Activated CD8-positive, alpha-beta T cell treated with anti-CD3 and anti-CD28 coated beads, Interleukin-2, amount 10 ng/mL, durations not matched to agents 7 days and 5 days (primary cell): ENCODE data around the gene CTNNA1. TPM values are rescaled to one million over a fixed set of nuclear protein-coding genes. Genes with fewer than 3 reads are reported as not detected.

Experiments
- ATAC-seq: fragments of 150-1000 bp; cut with Tn5 transposase; one replicate; pipeline ENCODE4 v1.10.0; 2021; ENCODE audit warnings: moderate library complexity
- CTCF ChIA-PET: fragments of 350-600 bp; sonication (Branson Sonifier 250); formaldehyde crosslinking; loops from one replicate; lab custom pipeline; 2021; ENCODE audit warnings: antibody characterized with exemption; lab: Charles Lee
- POLR2A ChIA-PET: fragments of 350-600 bp; sonication (Branson Sonifier 250); formaldehyde crosslinking; loops from one replicate; lab custom pipeline; 2021; ENCODE audit warnings: antibody characterized with exemption; lab: Charles Lee
- DNase-seq: peaks from one replicate; pipeline ENCODE4 v3.0.0-alpha.2; 2020
- H3K27ac Mint-ChIP-seq: one replicate; pipeline ENCODE4 v1.8.0; 2021; ENCODE audit warnings: mild to moderate bottlenecking, mixed read lengths
- H3K27me3 Mint-ChIP-seq: one replicate; pipeline ENCODE4 v1.8.0; 2021; ENCODE audit warnings: low read depth, mixed read lengths
- H3K36me3 Mint-ChIP-seq: one replicate; pipeline ENCODE4 v1.8.0; 2021; ENCODE audit warnings: low read depth, mixed read lengths
- H3K4me1 Mint-ChIP-seq: one replicate; pipeline ENCODE4 v1.8.0; 2021; ENCODE audit warnings: low read depth, mixed read lengths
- H3K4me3 Mint-ChIP-seq: one replicate; pipeline ENCODE4 v1.8.0; 2021; ENCODE audit warnings: mild to moderate bottlenecking, mixed read lengths
- H3K9me3 Mint-ChIP-seq: one replicate; pipeline ENCODE4 v1.8.0; 2022; ENCODE audit warnings: mixed read lengths; ENCODE audit not compliant: insufficient read depth
- total RNA-seq, 2 experiments: library from RNA; stranded (reverse); gene quantifications; one replicate each; pipeline ENCODE4 v1.2.3, GENCODE V29; 2021

CTNNA1 gene
- total RNA-seq, 2 experiments from 2014 or later = 22.4 to 22.9 TPM

DNA sequence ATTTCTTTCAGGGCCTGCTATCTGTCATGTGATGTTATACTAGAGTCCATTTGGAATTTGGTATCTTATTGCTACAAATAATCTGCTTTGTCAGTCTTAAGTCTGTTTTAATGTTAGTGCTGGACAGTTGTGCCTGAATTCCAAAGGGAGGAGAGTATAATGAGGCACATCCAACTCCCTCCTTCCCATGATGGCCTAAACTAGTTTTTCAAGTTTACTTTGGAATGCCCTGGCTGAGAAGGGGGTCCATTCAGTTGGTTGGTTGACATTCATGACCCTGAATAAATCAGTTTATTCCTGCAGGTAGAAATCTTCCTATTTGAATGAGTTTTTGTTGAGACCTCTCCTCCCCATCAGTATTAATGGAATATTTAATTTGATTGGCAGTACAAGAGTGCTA lies 131.3 kb downstream of the CTNNA1 start:
- Mint-ChIP-seq H3K27ac (no peak overlapping the region), H3K4me3 (no peak overlapping the region), H3K4me1 (no peaks in the 10 kb centered on the region), H3K36me3 (no peaks in the 10 kb centered on the region), H3K9me3 (no peaks in the 10 kb centered on the region), H3K27me3 (peaks cover 23% of the 10 kb centered on the region)
- DNase-seq (no peak), ATAC-seq (no peak)
- ChIA-PET CTCF (no interaction called here), POLR2A (no interaction called here)

DNA sequence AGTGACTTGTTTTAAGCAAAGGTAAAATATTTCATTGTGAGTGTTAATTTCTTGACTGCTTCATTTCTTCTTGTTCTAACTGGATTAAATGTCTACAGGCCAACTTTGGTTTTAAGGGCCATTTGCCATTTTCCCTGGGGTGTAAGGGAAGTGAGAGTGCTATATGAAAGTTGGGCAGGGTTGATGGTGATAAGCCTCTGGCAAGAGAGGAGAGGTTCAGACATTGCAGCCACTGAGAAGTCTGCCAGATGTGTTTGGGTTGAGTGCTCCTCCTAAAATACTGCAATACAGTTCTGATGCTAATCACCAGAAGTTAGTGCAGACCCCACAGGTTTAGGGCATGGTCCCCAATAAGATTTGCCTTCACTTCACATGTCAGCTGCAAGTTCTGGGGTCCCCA lies 136.8 kb downstream of the CTNNA1 start:
- no peak overlapping the region for H3K27ac Mint-ChIP-seq
- H3K4me3 Mint-ChIP-seq = no peak overlapping the region
- H3K36me3 Mint-ChIP-seq = peaks cover 8% of the 10 kb centered on the region
- H3K4me1 Mint-ChIP-seq = no peaks in the 10 kb centered on the region
- DNase-seq (no peak), ATAC-seq (no peak)
- peaks cover 12% of the 10 kb centered on the region for H3K9me3 Mint-ChIP-seq
- CTCF ChIA-PET = no interaction called here
- H3K27me3 Mint-ChIP-seq = peaks cover 4% of the 10 kb centered on the region
- POLR2A ChIA-PET = no interaction called here

DNA sequence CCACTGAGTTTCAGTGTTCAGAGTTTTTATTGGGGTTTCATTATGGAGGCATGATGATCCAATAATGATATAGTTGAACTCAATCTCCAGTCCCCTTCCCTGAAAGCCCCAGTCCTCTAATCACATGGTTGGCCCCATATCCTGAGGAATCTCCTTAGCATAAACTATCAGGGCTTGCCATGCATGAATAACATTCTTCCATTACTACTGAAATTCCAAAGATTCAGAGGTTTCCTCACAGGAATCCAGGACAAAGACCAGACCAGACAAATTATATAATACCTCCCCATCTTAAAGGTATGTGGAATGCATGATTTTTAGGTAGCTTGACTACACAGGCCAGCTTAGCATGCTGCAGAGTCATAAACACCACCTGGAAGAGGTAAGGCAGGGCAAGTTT lies 137.4 kb downstream of the CTNNA1 start:
- Mint-ChIP-seq H3K36me3 (peaks cover 8% of the 10 kb centered on the region), H3K4me1 (no peaks in the 10 kb centered on the region), H3K27me3 (peaks cover 4% of the 10 kb centered on the region), H3K4me3 (no peak overlapping the region), H3K9me3 (peaks cover 12% of the 10 kb centered on the region), H3K27ac (no peak overlapping the region)
- ChIA-PET POLR2A (no interaction called here), CTCF (no interaction called here)
- no peak for ATAC-seq
- no peak for DNase-seq

DNA sequence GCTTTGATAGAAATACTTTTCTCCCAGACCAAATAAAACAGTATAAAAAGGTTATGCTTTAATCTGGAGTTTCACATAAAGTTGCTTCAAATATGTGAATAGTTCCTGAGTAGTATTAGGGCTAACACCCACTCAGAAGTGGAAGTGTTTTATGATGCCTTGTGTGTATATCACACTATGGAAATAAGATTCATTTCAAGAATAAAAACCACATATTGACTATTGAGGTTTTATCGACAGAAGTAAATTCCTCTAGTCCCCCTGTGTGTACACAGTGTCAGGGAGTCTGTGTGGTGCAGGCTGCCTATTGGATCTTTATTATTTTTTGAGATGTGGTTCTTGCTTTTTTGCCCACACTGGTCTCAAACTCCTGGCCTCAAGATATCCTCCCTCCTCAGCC lies 142.7 kb downstream of the CTNNA1 start:
- CTCF ChIA-PET = no interaction called here
- ATAC-seq = no peak

DNA sequence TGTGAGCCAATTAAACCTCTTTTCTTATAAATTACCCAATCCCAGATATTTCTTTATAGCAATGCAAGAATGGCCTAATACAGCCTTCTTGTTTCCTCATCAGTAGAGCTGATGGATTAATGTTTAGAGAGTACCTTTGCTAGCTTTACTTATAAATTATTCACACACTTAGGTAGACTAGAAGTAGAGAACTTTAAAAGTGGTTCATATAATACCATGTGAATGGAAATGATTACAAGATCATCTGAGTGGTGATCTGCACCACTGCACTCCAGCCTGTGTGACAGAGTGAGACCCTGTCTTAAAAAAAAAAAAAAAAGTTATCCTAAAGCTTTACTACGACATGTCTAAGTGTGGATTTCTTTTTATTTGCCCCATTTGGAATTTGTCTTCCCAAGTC lies 145.1 kb downstream of the CTNNA1 start:
- ChIA-PET CTCF (no interaction called here), POLR2A (no interaction called here)
- Mint-ChIP-seq H3K4me1 (peaks cover 14% of the 10 kb centered on the region), H3K9me3 (no peaks in the 10 kb centered on the region), H3K27ac (no peak overlapping the region), H3K27me3 (peaks cover 13% of the 10 kb centered on the region), H3K36me3 (no peaks in the 10 kb centered on the region), H3K4me3 (no peak overlapping the region)
- ATAC-seq = no peak
- DNase-seq = no peak

More for the DNA sequence above, 142.7 kb downstream of the CTNNA1 start:
- POLR2A ChIA-PET = no interaction called here
- Mint-ChIP-seq H3K27me3 (peaks cover 11% of the 10 kb centered on the region), H3K9me3 (peaks cover 1% of the 10 kb centered on the region), H3K4me3 (no peak overlapping the region), H3K4me1 (peaks cover 12% of the 10 kb centered on the region), H3K36me3 (no peaks in the 10 kb centered on the region), H3K27ac (no peak overlapping the region)
- DNase-seq = no peak

DNA sequence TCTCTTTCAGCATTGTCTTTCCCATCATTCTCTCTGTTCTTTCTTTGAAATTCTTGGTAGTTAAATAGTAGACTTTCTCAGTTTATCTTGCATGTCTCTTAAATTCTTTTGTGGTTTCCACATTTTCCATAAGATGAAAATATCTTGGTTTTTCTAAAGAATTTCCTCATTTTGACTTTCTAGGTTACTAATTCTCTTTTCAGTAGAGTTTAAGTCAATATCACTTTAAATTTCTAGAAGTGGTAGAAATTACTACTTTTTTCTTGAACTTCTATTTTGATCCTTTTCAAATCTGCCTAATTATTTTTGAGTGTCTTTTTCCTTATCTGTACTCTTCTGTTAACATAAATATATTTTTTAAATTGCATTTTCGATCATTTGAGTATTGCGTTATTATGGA lies 145.5 kb downstream of the CTNNA1 start:
- CTCF ChIA-PET = no interaction called here

DNA sequence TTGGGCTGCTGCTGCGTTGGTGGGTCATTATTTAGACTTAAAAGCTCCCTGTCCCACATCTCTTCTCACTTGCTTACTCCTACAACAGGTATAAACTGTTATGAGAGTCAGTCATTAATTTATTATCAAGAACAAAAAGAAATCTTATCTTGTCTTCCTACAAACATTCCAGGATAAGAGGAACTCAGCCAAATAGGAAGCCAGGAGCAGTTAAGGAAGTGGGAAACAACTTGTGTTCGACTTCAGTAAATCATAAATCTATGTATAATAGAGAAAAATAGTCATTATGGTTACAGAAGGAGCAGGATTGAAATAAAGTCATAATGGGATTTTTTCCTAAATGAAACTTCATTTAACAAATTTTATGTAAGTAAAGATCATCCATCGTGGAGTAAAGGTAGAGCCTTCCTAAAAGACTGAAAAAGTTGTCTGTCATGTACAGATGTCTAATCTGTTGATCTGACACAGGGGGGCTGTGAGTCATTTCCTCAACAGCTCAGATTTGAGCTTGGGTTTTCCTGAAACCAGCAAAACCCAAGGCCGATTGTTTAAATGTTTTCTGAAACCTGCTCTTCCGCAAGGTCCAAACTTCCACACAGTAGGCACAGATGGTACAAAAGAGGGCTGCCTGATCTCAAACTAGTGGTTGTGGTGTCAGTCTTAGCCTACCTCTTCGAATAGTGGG lies 147.2 kb downstream of the CTNNA1 start:
- Mint-ChIP-seq H3K27me3 (peaks cover 9% of the 10 kb centered on the region), H3K27ac (no peak overlapping the region), H3K4me3 (no peak overlapping the region), H3K36me3 (no peaks in the 10 kb centered on the region), H3K4me1 (peaks cover 14% of the 10 kb centered on the region), H3K9me3 (no peaks in the 10 kb centered on the region)
- DNase-seq (no peak), ATAC-seq (no peak)
- CTCF ChIA-PET = no interaction called here
- POLR2A ChIA-PET = no interaction called here

More for the DNA sequence above, 145.5 kb downstream of the CTNNA1 start:
- POLR2A ChIA-PET = no interaction called here
- Mint-ChIP-seq H3K27ac (no peak overlapping the region), H3K4me1 (peaks cover 14% of the 10 kb centered on the region), H3K36me3 (no peaks in the 10 kb centered on the region), H3K4me3 (no peak overlapping the region), H3K9me3 (no peaks in the 10 kb centered on the region), H3K27me3 (peaks cover 13% of the 10 kb centered on the region)
- no peak for ATAC-seq
- no peak for DNase-seq

DNA sequence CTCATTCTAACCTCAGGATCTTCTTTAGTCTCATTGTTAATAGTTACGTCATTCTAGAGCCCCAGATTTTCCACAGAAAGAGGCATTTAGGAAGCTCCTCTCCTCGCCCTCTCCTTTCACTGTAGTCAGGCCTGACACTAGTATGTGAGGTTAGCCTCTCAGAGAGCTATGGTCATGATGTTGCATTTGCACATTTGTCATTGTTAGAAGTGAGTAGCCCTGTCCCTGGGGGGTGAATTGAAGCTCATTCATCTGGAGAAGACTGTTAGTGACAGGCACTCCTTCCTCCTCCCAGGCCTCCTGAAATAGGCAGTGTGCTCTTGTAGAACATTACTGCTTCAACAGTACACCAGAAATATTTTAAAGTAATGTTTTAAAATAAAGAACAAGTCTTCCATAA lies 148.5 kb downstream of the CTNNA1 start:
- no peak for DNase-seq
- ATAC-seq = no peak
- ChIA-PET POLR2A (no interaction called here), CTCF (no interaction called here)
- Mint-ChIP-seq H3K4me3 (no peak overlapping the region), H3K4me1 (peaks cover 14% of the 10 kb centered on the region), H3K36me3 (no peaks in the 10 kb centered on the region), H3K27me3 (peaks cover 9% of the 10 kb centered on the region), H3K9me3 (no peaks in the 10 kb centered on the region), H3K27ac (no peak overlapping the region)

DNA sequence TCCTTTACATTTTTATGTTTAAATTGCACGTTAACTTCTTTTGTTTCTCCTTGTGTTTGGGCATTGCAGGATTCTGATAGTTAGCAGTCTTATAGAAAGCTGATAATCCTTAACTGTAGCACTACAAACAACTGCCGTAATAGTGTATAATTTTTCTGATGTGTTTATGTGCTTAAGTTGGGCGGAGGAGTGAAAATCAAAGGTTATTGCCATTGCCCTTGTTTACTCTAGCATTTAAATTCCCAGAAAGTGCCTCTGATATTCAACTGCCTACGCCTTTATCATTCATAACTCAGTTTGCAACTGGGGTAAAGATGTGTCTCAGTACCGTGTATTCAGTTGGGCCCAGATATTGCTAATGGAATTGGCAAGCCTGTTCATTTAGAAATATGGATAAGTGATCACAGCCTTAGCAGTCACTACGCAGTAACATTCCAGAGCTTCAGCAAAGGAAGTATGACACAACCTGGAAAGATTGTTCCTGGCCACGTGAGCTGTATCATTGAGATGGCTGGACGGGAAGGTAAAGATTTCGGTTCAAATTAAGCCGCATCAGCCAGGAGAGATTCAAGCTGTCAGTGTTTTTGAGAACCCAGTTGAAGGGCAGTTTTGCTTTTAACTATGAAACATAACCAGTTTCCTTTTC lies 150.0 kb downstream of the CTNNA1 start:
- H3K9me3 Mint-ChIP-seq = no peaks in the 10 kb centered on the region
- POLR2A ChIA-PET = no interaction called here

DNA sequence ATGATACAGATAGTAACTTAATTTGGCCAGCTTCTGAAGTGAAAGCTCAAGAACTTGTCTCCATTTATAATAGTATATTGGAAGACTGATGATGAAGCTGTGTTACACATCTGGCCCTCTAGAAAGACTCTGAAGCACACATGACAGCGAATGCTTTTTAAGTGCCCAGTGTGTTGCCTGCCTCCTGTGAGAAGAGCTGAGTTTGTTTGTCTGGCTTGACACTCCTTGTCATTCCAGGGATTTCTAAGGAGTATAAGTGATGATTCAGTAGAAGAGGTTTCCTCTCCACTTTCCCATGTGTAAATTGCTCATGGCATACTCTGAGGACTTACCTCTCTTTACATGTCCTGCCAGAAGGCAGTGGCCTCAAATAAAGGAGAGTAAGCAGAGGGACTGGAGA lies 152.3 kb downstream of the CTNNA1 start:
- Mint-ChIP-seq H3K4me1 (peaks cover 8% of the 10 kb centered on the region), H3K27ac (no peak overlapping the region), H3K27me3 (peaks cover 2% of the 10 kb centered on the region), H3K36me3 (peaks cover 8% of the 10 kb centered on the region), H3K9me3 (peaks cover 4% of the 10 kb centered on the region), H3K4me3 (no peak overlapping the region)
- ChIA-PET POLR2A (no interaction called here), CTCF (no interaction called here)
- ATAC-seq (no peak), DNase-seq (no peak)

More for the DNA sequence above, 150.0 kb downstream of the CTNNA1 start:
- no peak overlapping the region for H3K27ac Mint-ChIP-seq
- no peak overlapping the region for H3K4me3 Mint-ChIP-seq
- CTCF ChIA-PET = no interaction called here
- H3K36me3 Mint-ChIP-seq = no peaks in the 10 kb centered on the region
- H3K4me1 Mint-ChIP-seq = peaks cover 14% of the 10 kb centered on the region
- ATAC-seq = no peak
- peaks cover 9% of the 10 kb centered on the region for H3K27me3 Mint-ChIP-seq
- DNase-seq = no peak

DNA sequence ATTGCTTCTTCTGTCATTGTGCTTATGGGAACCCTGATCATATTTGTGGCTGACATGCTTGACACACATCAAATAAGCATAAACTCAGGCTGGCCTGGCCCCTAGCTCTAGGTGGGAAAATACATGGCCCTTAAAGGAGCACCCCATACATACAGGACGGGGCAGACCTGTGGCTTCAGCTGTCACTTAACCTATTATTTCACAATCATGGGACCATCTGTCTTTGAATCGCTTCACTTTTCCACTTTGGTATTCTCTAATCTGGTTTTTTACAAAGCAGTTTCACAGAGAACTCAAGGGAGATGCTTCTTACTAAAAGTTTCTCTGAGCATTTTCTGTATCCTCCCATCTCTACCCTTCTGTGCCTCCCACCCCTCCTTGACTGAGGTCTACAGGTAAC lies 156.5 kb downstream of the CTNNA1 start:
- no peak for DNase-seq
- Mint-ChIP-seq H3K4me3 (no peak overlapping the region), H3K27ac (no peak overlapping the region), H3K4me1 (peaks cover 6% of the 10 kb centered on the region), H3K9me3 (peaks cover 4% of the 10 kb centered on the region), H3K36me3 (peaks cover 8% of the 10 kb centered on the region), H3K27me3 (peaks cover 7% of the 10 kb centered on the region)
- POLR2A ChIA-PET = no interaction called here
- CTCF ChIA-PET = no interaction called here
- no peak for ATAC-seq

DNA sequence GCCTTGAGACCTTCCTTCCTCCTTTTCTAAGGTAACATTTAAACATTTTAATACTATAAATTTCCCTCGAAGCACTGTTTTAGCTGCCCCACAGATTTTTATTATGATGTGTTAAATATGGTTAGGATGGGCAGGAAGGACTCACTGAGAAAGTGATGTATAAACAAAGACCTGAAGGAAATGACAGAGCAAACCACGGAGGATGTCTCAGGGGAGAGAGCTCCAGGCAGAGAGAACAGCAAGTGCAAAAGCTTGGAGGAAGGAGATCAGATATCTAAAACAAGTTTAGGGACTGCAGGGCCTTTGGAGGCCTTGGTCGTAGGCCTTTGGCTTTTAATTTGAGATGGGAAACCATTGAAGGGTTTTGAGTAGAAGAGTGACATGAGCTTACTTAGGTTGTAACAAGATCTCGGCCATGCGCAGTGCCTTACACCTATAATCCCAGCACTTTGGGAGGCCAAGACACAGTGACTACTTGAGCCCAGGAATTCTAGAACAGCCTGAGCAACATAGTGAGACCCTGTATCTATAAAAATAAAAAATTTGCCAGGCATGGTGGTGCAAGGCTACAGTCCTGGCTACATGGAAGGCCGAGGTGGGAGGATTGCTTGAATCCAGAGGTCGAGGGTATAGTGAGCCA lies 157.4 kb downstream of the CTNNA1 start:
- no peak for ATAC-seq

More for the DNA sequence above, 157.4 kb downstream of the CTNNA1 start:
- H3K36me3 Mint-ChIP-seq = peaks cover 8% of the 10 kb centered on the region
- peaks cover 7% of the 10 kb centered on the region for H3K27me3 Mint-ChIP-seq
- POLR2A ChIA-PET = no interaction called here
- CTCF ChIA-PET = interaction anchor here (0.7 kb wide), 1 partner anchor 86 kb away, joined by 3 read pairs; no protein-coding TSS in a partner anchor
- H3K4me1 Mint-ChIP-seq = peaks cover 6% of the 10 kb centered on the region
- DNase-seq = peak; percentile 27
- peaks cover 4% of the 10 kb centered on the region for H3K9me3 Mint-ChIP-seq
- no peak overlapping the region for H3K4me3 Mint-ChIP-seq
- H3K27ac Mint-ChIP-seq = no peak overlapping the region
